ENCODE measurements around the gene TMEM255A.

Gene TMEM255A

GRCh38 chrX:120262859-120263708 is 48.2 kb downstream of the TMEM255A start:
- no peak for DNase-seq

- no peak for DNase-seq
These were observed 50.9 kb downstream of the TMEM255A start for GRCh38 chrX:120260369-120260768.

GRCh38 chrX:120253784-120254183 is 57.5 kb downstream of the TMEM255A start:
- DNase-seq = no peak

- DNase-seq = peak; percentile 22
These were observed 59.7 kb downstream of the TMEM255A start for GRCh38 chrX:120251471-120252011.

- peak; percentile 86 for DNase-seq
These were observed 60.6 kb downstream of the TMEM255A start, which contains the start of gene ZBTB33 for GRCh38 chrX:120250522-120251271. TSS of gene ZBTB33 (plus strand) at chrX:120250812. CDS start at chrX:120253416, 2,604 bp downstream.

GRCh38 chrX:120244735-120245498 is 66.3 kb downstream of the TMEM255A start:
- DNase-seq = peak; percentile 71

- no peak for DNase-seq
These were observed 66.9 kb downstream of the TMEM255A start for GRCh38 chrX:120244395-120244734.

GRCh38 chrX:120242813-120243212 is 68.4 kb downstream of the TMEM255A start:
- no peak for DNase-seq

- no peak for DNase-seq
These were observed 72.3 kb downstream of the TMEM255A start for GRCh38 chrX:120238933-120239332.

- DNase-seq = no peak
These were observed 74.4 kb downstream of the TMEM255A start for GRCh38 chrX:120236687-120237479.

GRCh38 chrX:120235284-120235683 is 76.0 kb downstream of the TMEM255A start:
- no peak for DNase-seq

GRCh38 chrX:120228187-120228908 is 82.9 kb downstream of the TMEM255A start:
- DNase-seq = no peak

- no peak for DNase-seq
These were observed 86.9 kb downstream of the TMEM255A start for GRCh38 chrX:120224388-120224787.

- DNase-seq = no peak
These were observed 87.9 kb downstream of the TMEM255A start for GRCh38 chrX:120223374-120223773.

- DNase-seq = peak; percentile 62
These were observed 97.6 kb downstream of the TMEM255A start for GRCh38 chrX:120213438-120214265.
